GM21360 (cell line): ENCODE measurements around the gene LURAP1L.

ENCODE experiments used
- ATAC-seq: cut with Tn5 transposase; IDR thresholded peaks from one replicate; pipeline ENCODE4 v1.9.1; 2021; ENCODE audit warnings: mild to moderate bottlenecking, moderate library complexity; ENCODE audit not compliant: unreplicated experiment

LURAP1L gene

GRCh38 chr9:12776513-12777055 is 1.8 kb downstream of the LURAP1L start:
- ATAC-seq, result no peak

GRCh38 chr9:12777121-12778022 is 2.6 kb downstream of the LURAP1L start:
- ATAC-seq, result no peak

- no peak for ATAC-seq
These were observed 3.6 kb downstream of the LURAP1L start for GRCh38 chr9:12778389-12778788.

GRCh38 chr9:12781226-12781733 is 6.5 kb downstream of the LURAP1L start:
- no peak for ATAC-seq

GRCh38 chr9:12783767-12784460 is 9.1 kb downstream of the LURAP1L start:
- peak; percentile 4 for ATAC-seq

GRCh38 chr9:12784461-12785259 is 9.8 kb downstream of the LURAP1L start:
- peak; percentile 92 for ATAC-seq

GRCh38 chr9:12785260-12785770 is 10.5 kb downstream of the LURAP1L start:
- ATAC-seq, result no peak

GRCh38 chr9:12785941-12786340 is 11.1 kb downstream of the LURAP1L start:
- ATAC-seq, result no peak

GRCh38 chr9:12790001-12790400 is 15.2 kb downstream of the LURAP1L start:
- ATAC-seq, result no peak

GRCh38 chr9:12790883-12791282 is 16.1 kb downstream of the LURAP1L start:
- no peak for ATAC-seq

- ATAC-seq, result no peak
These were observed 19.4 kb downstream of the LURAP1L start for GRCh38 chr9:12794101-12794799.

GRCh38 chr9:12796601-12797000 is 21.8 kb downstream of the LURAP1L start:
- no peak for ATAC-seq

- ATAC-seq, result no peak
These were observed 22.2 kb downstream of the LURAP1L start for GRCh38 chr9:12797037-12797436.

GRCh38 chr9:12798066-12798770 is 23.4 kb downstream of the LURAP1L start:
- no peak for ATAC-seq

GRCh38 chr9:12801187-12801586 is 26.4 kb downstream of the LURAP1L start:
- ATAC-seq, result no peak

GRCh38 chr9:12801663-12802062 is 26.8 kb downstream of the LURAP1L start:
- no peak for ATAC-seq

GRCh38 chr9:12802093-12802492 is 27.3 kb downstream of the LURAP1L start:
- no peak for ATAC-seq

- ATAC-seq, result no peak
These were observed 33.7 kb downstream of the LURAP1L start for GRCh38 chr9:12808569-12808968.

GRCh38 chr9:12809720-12810119 is 34.9 kb downstream of the LURAP1L start:
- no peak for ATAC-seq
